HG02763 (cell line): Measurements from ENCODE around the gene MPP1.
A peak's percentile ranks its signal among the peaks of the same experiment; 100 is the strongest.

Experiments used
- ATAC-seq: cut with Tn5 transposase; IDR thresholded peaks from one replicate; pipeline ENCODE4 v1.9.1; 2021; ENCODE audit warnings: mild to moderate bottlenecking, moderate library complexity; ENCODE audit not compliant: unreplicated experiment

Gene MPP1

GRCh38 chrX:154776753-154777152, 28.5 kb downstream of the MPP1 start:
- no peak for ATAC-seq

GRCh38 chrX:154775419-154776349, 29.6 kb downstream of the MPP1 start:
- no peak for ATAC-seq

GRCh38 chrX:154774622-154775021, 30.7 kb downstream of the MPP1 start:
- no peak for ATAC-seq

- peak; percentile 90 for ATAC-seq
Measured at GRCh38 chrX:154762537-154763296, 42.6 kb downstream of the MPP1 start, which contains the start of gene DKC1. TSS of gene DKC1 (plus strand) at chrX:154762864. CDS start at chrX:154762966, 102 bp downstream.

GRCh38 chrX:154761977-154762536, 43.2 kb downstream of the MPP1 start:
- ATAC-seq, result no peak

- no peak for ATAC-seq
Measured at GRCh38 chrX:154758696-154759095, 46.6 kb downstream of the MPP1 start.

- no peak for ATAC-seq
Measured at GRCh38 chrX:154751669-154752271, 53.5 kb downstream of the MPP1 start.

GRCh38 chrX:154751203-154751668, 54.0 kb downstream of the MPP1 start:
- ATAC-seq, result peak; percentile 4

GRCh38 chrX:154750301-154751202, 54.7 kb downstream of the MPP1 start, which contains the start of gene GAB3:
TSS of gene GAB3 (minus strand) at chrX:154751077. CDS start at chrX:154751025, 52 bp downstream.
- peak; percentile 43 for ATAC-seq

- ATAC-seq, result no peak
Measured at GRCh38 chrX:154749856-154750255, 55.4 kb downstream of the MPP1 start.

- no peak for ATAC-seq
Measured at GRCh38 chrX:154748712-154749339, 56.5 kb downstream of the MPP1 start.

GRCh38 chrX:154742613-154743012, 62.7 kb downstream of the MPP1 start:
- no peak for ATAC-seq

GRCh38 chrX:154739952-154740465, 65.3 kb downstream of the MPP1 start:
- ATAC-seq, result no peak

GRCh38 chrX:154738011-154738738, 67.1 kb downstream of the MPP1 start:
- no peak for ATAC-seq

GRCh38 chrX:154737136-154737535, 68.1 kb downstream of the MPP1 start:
- ATAC-seq, result no peak

- ATAC-seq, result no peak
Measured at GRCh38 chrX:154735695-154736393, 69.4 kb downstream of the MPP1 start.

GRCh38 chrX:154734061-154734781, 71.1 kb downstream of the MPP1 start:
- ATAC-seq, result no peak
